ENCODE measurements around the gene CLSTN1. TPM values are rescaled to one million over a fixed set of nuclear protein-coding genes. Genes with fewer than 3 reads are reported as not detected.

The CLSTN1 gene
- total and polyA plus RNA-seq, 2 of the 8 experiments (the other 6 are each of a cell fraction or from before 2014, with no cell fraction given), result 34.2 to 97.4 TPM

DNA sequence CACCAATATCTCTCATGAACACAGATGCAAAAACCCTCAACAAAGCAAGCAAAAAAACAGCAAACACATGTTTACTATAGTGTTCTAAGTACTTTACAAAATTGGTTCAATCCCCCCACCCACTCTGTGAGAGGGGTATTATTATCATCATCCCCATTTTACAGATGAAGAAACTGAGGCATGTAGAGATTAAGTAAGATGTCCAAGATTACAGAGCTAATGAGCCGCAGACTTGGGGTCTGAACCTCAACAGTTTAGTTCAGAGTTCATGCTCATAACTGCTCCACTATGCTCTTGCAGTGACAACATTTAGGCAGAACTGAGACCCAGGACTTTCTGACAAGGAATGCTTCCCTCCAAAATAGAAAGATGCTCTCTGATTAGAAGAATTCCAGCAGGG lies 21.9 kb downstream of the CLSTN1 start:
- Histone ChIP-seq H3K36me3 (ENCODE audit: control insufficient read depth in 2 of 4, insufficient read depth in 4 of 4, low read length in 3 of 4) (no peaks in the 10 kb centered on the region), H3K27me3 (replicated peaks in 1 of 4; ENCODE audit: control insufficient read depth in 3 of 4, extremely low read depth in 1 of 4, insufficient read depth in 3 of 4, low read length in 3 of 4) (no peaks in the 10 kb centered on the region), H2BK5ac (ENCODE audit: low read depth, low read length) (no peak overlapping the region), H3K27ac (ENCODE audit: low read depth, low read length) (no peak overlapping the region), H2BK15ac (ENCODE audit: low read length) (no peak overlapping the region), H3K23me2 (ENCODE audit: low read depth, low read length) (no peaks in the 10 kb centered on the region), H2AK5ac (ENCODE audit: low read depth, low read length) (no peak overlapping the region), H3K4me2 (ENCODE audit: insufficient read depth in 1 of 2, low read depth in 2 of 2, low read length in 2 of 2) (no peak overlapping the region), H2BK120ac (replicated peaks; ENCODE audit: low read depth, low read length) (no peak overlapping the region), H3K4me3 (ENCODE audit: extremely low read depth in 1 of 4, insufficient read depth in 2 of 4, low read depth in 3 of 4, low read length in 4 of 4) (no peak overlapping the region), H4K91ac (replicated peaks; ENCODE audit: insufficient read length, low read length) (no peak overlapping the region), H3K23ac (ENCODE audit: insufficient read length) (no peak overlapping the region), H3K4ac (replicated peaks; ENCODE audit: insufficient read length, low read depth, low read length) (no peak overlapping the region), H3K56ac (replicated peaks; ENCODE audit: insufficient read length, low read depth, low read length) (no peak overlapping the region), H3K79me1 (ENCODE audit: low read depth, low read length) (peaks cover 9% of the 10 kb centered on the region), H3K14ac (ENCODE audit: insufficient read length) (no peak overlapping the region), H4K5ac (ENCODE audit: insufficient read length, low read depth, low read length) (no peak overlapping the region), H3K9ac (replicated peaks in 1 of 4; ENCODE audit: extremely low read depth in 1 of 4, low read depth in 3 of 4, low read length in 3 of 4) (no peak overlapping the region), H2BK20ac (ENCODE audit: low read length) (no peak overlapping the region), H3K9me3 (ENCODE audit: insufficient read depth in 2 of 2, low read depth in 1 of 2, low read length in 1 of 2) (no peaks in the 10 kb centered on the region), H2BK12ac (ENCODE audit: low read depth, low read length) (no peak overlapping the region), H4K20me1 (replicated peaks in 1 of 2; ENCODE audit: control insufficient read depth in 1 of 2, insufficient read depth in 2 of 2, low read length in 2 of 2) (peaks cover 6 to 8% of the 10 kb centered on the region in 2 experiments), H3K79me2 (ENCODE audit: control insufficient read depth in 1 of 2, insufficient read depth in 2 of 2, low read length in 2 of 2) (peaks cover 10 to 86% of the 10 kb centered on the region in 2 experiments), H3K18ac (ENCODE audit: extremely low read depth, low read length) (no peak overlapping the region), H4K8ac (ENCODE audit: extremely low read depth, insufficient read depth, low read length) (no peak overlapping the region), H3K4me1 (replicated peaks in 1 of 4; ENCODE audit: control insufficient read depth in 3 of 4, insufficient read depth in 4 of 4, low read length in 3 of 4) (peaks cover 0 to 7% (median 2%) of the 10 kb centered on the region in 4 experiments; a peak in 3 of 7 replicates), H2AFZ (ENCODE audit: low read length) (no peak overlapping the region)
- ChIA-PET POLR2A (ENCODE audit: partially characterized antibody) (no interaction called here), CTCF (ENCODE audit: partially characterized antibody) (interaction anchor here (0.6 to 4.0 kb wide), 5 partner anchors 9 to 92 kb away, joined by 3 to 22 read pairs (median 3); no protein-coding TSS in a partner anchor)
- DNase-seq (ENCODE audit: low read depth in 1 of 2, low spot score in 2 of 2), result no peak
- no peak for FAIRE-seq
- 95% methylated on average over 1 of the region's 1 CpG; no CpG with 5 or more reads in 1 of the 2 experiments for WGBS, 2 experiments (ENCODE audit: extremely low coverage in 1 of 2, insufficient coverage in 1 of 2, insufficient read length in 1 of 2, insufficient replicate concordance in 2 of 2, low coverage in 1 of 2, low lambda C conversion rate in 2 of 2, missing lambda C conversion rate in 1 of 2)
- TF ChIP-seq CREB1 (IDR thresholded peaks at IDR 0.05) (no peak), CTBP2 (IDR thresholded peaks at IDR 0.05; ENCODE audit: borderline replicate concordance, insufficient read depth, insufficient read length, low read length) (no peak), TAF7 (optimal IDR thresholded peaks at IDR 0.05; ENCODE audit: borderline replicate concordance, low read depth, low read length) (no peak), EZH2 (IDR thresholded peaks at IDR 0.05; ENCODE audit: low read depth, low read length, severe bottlenecking) (no peak), CBX8 (IDR thresholded peaks at IDR 0.05; ENCODE audit: borderline replicate concordance, low read depth, low read length) (no peak)

Data from H1 (cell line).